ENCODE data around the gene ANKRD23.
"Not testable (repeated sequence)": the region's sequence is repeated elsewhere in the genome, so short reads cannot be mapped to it uniquely, and the experiment has no call there.

ANKRD23 gene

GRCh38 chr2:96863056-96863455, 19.2 kb upstream of the ANKRD23 start:
- not testable (repeated sequence) for DNase-seq

- DNase-seq: no peak
These were observed 17.3 kb upstream of the ANKRD23 start for GRCh38 chr2:96861074-96861473.

DNA sequence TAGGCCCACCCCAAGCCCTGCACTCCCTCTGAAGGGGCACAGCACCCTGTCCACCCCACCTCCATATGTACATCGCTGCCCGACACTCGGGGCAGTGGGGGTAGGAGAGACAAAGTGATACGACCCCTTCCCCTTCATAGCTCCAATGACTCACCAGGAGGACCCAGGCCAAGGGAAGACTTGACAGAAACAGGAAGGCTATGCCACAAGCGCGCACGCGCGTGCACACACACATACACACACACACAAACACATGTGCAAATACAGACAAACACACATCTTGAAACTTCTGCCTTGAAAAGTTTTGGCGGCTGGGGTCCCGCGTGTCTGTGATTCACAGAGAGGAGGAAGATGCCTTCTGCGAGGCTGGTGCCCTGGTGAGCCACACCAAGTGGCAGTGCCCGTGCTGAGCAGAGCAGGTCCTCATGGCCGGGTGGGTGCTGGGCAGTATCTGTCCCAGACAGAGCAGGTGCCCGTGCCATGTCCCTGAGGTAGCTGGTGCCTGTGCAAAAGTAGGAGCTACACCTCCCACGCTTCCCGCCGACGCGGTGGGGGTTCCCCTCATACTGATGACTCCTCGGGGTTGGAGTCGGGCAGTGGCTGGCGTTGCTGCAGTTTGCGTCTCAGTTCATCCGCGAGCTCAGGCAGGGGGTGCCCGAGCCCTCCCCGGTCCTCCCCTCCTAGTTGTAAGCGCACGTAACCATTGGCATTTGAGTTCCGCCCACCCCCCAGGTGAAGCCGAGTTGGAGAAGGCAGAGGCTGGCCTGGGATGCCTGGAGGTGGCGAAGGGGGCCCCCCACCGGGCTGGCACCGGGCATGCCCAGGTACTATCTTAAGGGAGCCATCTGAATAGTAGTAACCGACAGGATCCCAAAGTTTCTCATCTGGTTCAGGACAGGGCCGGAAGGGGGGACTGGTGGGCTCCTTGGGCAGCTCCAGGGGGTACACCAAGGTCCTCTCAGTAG, 16.5 kb upstream of the ANKRD23 start:
- no peak for DNase-seq

- no peak for DNase-seq
These were observed 15.9 kb upstream of the ANKRD23 start for GRCh38 chr2:96859681-96860064.

- DNase-seq: no peak
These were observed 15.4 kb upstream of the ANKRD23 start for GRCh38 chr2:96859099-96859649.

DNA sequence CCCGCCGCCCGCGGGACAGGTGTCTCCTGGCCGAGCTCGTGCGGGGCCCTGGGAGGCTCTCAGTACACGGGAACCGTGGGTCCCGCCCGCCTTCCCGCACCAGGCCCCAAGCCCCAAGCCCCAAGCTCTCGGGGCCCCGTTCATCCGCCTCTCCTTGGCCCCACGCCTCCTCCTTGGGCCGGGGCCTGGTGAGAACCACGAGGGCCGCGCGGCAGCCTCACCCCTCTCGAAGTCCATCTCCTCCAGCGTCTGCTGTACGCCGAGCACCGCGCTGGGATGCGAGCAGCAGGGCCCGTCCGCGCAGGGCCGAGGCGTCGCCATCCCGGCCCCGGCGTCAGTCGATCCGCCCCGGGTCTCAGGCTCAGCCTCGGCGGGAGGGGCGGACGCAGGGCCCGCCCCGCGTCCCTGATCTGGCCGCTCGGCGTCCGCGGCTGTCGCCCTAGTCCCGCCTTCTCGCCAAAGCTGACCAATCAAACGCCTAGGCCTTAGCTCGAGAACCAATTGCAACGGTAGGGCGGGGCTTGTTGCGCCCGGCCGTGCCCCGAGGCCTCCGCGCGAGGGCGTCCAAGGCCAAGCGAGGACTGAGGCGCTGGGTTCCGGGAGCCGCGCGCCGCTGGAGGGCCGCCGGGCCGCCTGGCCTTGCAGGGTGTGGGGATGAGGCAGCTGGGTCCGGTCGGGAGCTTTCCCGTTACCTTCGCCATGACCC, 14.0 kb upstream of the ANKRD23 start, which contains the start of gene ANKRD39:
Gene ANKRD39 (minus strand): TSS at position 350 of the 706 bp plus-strand sequence. CDS start 29 bp downstream, at position 321.
- peak; percentile 77 for DNase-seq

DNA sequence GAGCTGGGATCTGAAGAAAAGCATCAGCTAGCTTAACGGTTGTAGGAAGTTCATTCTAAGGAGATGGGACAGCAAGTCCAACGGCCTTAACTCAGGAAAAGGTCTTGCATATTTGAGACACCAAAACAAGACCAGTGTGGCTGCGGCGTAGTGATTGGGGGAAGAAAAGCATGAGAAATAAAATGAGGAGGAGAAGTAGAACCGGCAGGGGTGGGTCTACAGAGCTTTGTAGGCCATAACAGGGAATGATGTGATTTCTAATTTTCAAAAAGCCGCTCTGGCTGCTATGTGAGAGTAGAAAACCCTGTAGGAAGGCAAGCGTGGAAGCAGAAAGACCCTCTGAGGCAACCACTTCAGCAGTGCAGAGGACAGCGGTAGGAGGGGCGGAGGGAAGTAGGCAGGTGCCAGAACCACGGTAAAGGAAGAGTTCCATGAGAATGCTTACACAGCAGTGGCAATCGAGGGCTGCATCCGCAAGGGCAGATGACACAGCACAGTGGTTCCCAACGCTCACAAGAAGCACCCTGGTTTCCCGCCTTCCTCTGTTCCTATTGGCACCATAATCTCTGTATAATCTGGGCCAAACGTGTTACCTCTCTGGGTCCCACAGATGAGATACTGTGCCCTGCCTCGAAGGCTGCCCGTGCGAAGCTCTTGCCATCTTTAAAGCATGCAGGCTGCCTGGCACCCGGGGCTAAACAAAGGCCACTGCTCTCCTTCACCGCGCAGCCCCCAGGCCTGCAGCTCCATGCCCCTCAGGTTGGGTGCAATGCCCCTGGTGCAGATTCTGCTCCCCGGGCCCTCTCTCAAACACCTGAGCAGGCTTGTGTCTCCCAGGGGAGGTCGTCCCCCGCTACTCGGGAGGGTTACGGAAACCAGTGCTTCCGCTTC, 13.2 kb upstream of the ANKRD23 start:
- peak; percentile 23 for DNase-seq

DNA sequence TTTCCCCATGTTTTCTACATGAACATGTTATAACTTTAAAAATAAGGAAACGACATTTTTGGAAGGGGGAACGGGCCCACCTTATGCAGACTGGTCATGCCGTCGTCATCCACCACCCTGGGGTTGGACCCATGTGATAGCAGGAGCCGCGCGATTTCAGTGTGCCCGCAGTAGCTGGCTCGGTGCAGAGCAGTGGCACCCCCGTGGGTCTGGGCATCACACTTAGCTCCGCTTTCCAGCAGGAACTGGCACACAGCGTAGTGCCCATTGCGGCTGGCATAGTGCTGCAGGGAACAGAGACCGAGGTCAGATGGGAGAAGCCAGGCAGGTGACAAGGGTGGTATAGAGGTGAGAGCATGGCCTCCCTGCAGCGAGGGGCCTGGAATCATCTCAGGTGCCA, 9.5 kb upstream of the ANKRD23 start:
- DNase-seq: no peak

DNA sequence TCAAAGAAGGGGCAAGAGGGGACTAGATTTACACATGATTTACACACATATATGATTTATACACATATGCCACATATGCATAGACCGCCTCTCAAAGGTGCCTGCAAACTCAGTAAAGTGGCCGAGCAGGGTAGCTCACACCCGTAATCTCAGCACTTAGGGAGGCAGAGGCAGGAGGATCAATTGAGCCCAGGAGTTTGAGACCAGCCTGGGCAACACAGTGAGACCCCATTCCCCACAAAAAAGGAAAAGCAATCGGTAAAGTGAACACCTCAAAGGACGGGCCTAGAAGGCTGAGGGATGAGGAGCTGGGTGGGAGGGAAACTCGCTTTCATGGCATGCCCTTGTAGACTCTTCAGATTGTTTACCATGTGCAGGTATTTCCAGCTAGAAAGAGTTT, 8.8 kb upstream of the ANKRD23 start:
- no peak for DNase-seq

DNA sequence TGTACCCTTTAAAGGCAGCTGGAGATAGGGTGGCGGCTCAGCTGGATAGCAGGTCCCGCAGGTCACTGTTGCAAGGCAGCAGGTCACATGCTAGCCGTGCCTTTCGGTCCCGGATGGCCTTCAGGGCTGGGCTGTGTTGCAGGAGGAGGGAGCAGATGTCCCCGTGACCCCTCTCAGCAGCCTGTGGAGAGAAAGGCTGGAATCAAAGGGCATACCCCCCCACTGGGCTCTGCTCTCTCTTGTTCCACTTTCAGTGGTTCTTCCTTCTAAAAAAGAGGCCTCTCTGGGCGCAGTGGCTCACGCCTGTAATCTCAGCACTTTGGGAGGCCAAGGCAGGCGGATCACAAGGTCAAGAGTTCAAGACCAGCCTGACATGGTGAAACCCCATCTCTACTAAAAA, 4.4 kb upstream of the ANKRD23 start:
- DNase-seq: no peak

DNA sequence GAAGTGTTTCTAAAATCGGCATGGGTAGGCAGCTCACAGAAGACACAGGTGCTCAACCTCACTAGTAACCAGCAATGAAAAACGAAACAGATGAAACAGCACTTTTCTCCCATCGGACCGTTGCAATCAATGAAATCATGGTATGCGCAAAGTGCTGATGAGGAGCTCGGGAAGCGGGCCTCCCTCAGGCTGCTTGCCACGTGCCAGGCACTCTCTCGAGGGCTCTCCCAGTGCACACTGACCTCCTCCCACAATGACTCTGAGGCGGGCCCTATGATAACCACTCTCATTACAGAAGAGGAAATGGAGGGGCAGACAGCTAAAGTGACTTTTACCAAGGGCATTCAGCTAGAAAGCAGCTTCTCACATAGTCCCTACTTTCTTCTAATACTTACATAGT, 3.8 kb upstream of the ANKRD23 start:
- no peak for DNase-seq

GRCh38 chr2:96846825-96847224, 3.0 kb upstream of the ANKRD23 start:
- DNase-seq: no peak

DNA sequence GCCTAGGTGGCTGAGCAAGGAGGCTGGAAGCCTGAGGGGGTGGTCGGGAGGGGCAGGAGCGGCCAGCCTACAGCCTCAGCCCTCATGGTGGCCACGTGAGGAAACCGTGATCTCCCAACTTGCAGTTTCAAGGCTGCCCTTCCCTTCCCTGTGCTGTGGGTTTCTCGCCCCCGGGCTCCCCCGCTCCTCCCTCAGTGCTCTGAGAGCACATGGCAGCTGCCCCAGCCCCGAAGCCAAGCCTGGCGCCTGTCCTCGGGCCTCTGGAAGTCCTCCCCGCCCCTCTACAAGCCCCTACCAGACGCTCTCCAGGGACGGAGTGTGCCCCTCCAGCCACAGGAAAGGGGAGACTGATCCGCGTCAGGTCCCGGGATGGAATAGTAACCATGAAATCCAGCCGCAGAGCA, 586 bp upstream of the ANKRD23 start:
- DNase-seq: no peak

- no peak for DNase-seq
These were observed 1.2 kb downstream of the ANKRD23 start for GRCh38 chr2:96842600-96842999.

- DNase-seq: no peak
These were observed 1.9 kb downstream of the ANKRD23 start for GRCh38 chr2:96841701-96842495.

DNA sequence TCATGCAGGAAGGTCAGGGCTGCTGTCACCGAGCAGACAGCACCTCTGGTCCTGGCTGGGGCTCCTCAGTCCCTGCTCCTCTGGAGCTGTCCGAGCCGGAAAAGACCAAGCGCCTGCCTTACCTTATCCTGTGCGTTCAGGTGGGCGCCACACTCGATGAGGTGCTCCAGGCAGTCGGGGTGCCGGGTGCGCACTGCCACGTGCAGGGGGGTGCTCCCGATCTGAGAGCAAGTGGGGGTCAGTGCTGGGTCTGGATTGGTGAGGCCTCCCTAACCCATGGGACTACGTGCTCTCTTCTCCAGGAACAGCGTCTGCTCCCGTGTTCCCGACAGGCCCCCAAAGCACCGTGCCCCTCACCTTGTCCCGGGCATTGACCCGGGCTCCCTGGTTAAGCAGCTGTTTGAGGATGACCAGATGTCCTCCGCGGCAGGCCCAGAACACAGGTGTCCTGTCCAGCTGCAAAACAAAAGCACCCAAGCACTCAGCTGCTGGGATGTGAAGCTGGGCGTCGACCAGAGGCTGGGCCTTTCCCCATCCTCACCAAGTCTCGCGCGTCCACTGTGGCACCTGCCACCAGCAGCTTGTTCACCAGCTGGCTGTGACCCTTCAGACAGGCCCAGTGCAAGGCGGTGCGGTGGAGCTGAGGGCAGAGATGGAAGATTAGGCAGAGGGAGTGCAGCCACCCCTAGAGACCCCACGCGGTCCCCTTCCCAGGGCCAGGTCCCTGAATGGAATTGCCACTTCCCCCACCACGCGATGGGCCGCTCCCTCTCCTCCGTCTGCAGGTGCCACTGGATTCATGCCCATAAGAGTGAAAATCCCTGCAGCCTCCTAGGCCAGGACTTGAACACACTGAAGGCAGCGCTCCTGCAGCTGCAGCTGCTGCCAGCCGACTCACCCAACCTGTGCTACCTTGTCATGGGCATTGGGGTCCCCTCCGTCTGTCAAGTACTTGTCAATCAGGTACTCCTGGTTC, 3.7 kb downstream of the ANKRD23 start:
- DNase-seq: no peak

DNA sequence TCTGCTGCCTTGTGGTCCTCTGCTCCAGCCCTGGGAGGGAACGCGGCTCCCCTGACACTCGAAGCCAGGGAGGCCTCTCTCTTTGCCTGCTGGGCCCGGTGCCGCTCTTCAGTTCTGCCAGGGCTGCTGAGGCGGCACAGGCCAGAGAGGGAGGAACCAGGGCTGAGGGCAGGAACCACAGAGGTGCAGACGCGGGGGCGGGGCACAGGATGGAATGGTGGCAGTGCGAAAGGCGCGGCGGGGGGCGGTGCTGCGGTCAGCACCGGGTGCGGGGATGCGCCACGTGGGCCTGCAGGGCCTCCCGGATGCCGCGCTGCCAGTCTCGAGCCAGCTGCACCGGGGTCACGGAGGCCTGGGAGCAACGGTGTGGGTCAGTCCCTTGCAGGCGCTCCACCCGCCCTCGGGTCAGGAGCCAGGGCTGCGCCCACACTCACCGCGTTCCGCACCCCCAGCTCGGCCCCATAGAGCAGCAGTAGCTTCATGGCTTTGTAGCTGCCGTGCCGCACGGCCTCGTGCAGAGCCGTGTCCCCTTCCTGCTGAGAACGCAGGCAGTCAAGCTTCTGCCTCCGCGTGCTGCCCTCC, 4.4 kb downstream of the ANKRD23 start:
- peak; percentile 11 for DNase-seq

DNA sequence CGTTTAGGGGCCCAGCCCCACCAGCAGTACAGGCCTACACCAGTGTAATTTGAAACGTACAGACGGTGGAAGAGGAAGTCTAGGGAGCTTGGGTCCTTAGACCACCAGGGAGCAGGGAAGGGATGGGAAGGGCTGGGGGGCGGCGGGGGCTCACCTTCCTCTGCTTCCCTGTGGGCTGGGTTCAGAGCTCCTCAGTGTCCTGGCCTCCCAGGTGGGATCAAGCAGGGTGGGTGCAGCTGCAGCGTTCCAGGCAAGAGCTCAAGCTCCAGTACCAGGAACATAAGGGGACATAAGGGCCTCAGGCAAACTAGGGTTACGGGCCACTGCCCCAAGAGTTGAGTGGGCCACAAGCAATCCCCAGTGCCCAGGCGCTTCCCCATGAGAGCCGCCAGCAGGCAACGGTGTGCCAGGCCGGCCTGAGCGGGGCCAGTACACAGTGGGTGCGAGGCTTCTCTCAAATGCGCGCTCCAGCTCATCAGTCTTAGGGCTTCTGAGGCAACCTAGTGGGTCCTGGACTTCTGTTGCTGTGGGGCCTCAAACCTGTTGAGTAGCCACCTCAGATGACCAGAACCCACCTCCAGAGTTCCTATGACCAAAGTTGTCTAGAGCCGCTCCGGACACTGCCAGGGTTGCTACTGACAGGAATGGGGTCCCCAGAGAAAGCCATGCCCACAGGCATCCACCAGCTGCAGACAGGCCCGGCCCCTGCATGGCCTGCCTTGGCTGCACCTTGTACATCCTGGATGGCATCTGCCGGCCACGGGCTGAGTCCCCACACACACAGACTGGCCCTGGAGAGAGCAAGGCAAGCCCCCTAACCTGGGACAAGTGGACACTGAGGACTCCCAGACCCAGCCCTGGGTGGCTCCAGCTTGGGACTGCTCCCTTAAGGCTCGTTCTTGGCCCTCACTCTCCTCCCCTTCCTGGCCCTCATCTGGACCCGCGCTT, 5.2 kb downstream of the ANKRD23 start:
- no peak for DNase-seq

GRCh38 chr2:96837575-96837974, 6.2 kb downstream of the ANKRD23 start:
- DNase-seq: no peak
